Nephron (organoid): ENCODE data around the gene CUBN.
A peak's percentile ranks its signal among the peaks of the same experiment; 100 is the strongest.

Experiments
- H3K27ac Mint-ChIP-seq, 3 experiments: 2 replicates each; pipeline ENCODE4 v1.8.0; 2020; ENCODE audit warnings: mixed read lengths in 3 of 3, mild to moderate bottlenecking in 2 of 3, moderate library complexity in 1 of 3
- H3K27me3 Mint-ChIP-seq: 2 replicates; pipeline ENCODE4 v1.8.0; 2021; ENCODE audit warnings: low read depth, mild to moderate bottlenecking, moderate library complexity, mixed read lengths
- H3K36me3 Mint-ChIP-seq: 2 replicates; pipeline ENCODE4 v1.8.0; 2020; ENCODE audit warnings: low read depth, mixed read lengths
- H3K4me1 Mint-ChIP-seq: 2 replicates; pipeline ENCODE4 v1.8.0; 2020; ENCODE audit warnings: mixed read lengths
- H3K4me3 Mint-ChIP-seq, 3 experiments: 2 replicates each; pipeline ENCODE4 v1.8.0; 2020; ENCODE audit warnings: mild to moderate bottlenecking in 3 of 3, mixed read lengths in 3 of 3, moderate library complexity in 2 of 3
- H3K9me3 Mint-ChIP-seq: 2 replicates; pipeline ENCODE4 v1.8.0; 2020; ENCODE audit warnings: mixed read lengths
- CTCF ChIP-seq, 3 experiments: fragments of 200-600 bp; sonication (generic); IDR thresholded peaks; one replicate each; pipeline ENCODE4 v1.5.0; 2021; ENCODE audit warnings: antibody characterized with exemption in 3 of 3; ENCODE audit not compliant: unreplicated experiment in 3 of 3

The CUBN gene

GRCh38 chr10:17084258-17084657 lies 45.4 kb downstream of the CUBN start:
- no peaks in the 10 kb centered on the region for H3K9me3 Mint-ChIP-seq
- H3K27ac Mint-ChIP-seq, result peak overlapping the region in 1 of 3 experiments; percentile 36
- TF ChIP-seq CTCF (IDR thresholded peaks at IDR 0.05; ENCODE audit: unreplicated experiment in 3 of 3), result no peak
- peaks cover 4% of the 10 kb centered on the region for H3K4me1 Mint-ChIP-seq
- H3K4me3 Mint-ChIP-seq, result no peak overlapping the region
- no peaks in the 10 kb centered on the region for H3K27me3 Mint-ChIP-seq
- peaks cover 3% of the 10 kb centered on the region for H3K36me3 Mint-ChIP-seq

GRCh38 chr10:17081431-17081830 lies 48.2 kb downstream of the CUBN start:
- H3K4me1 Mint-ChIP-seq, result peaks cover 6% of the 10 kb centered on the region
- TF ChIP-seq CTCF (IDR thresholded peaks at IDR 0.05; ENCODE audit: unreplicated experiment in 3 of 3), result no peak
- H3K4me3 Mint-ChIP-seq, result no peak overlapping the region
- no peaks in the 10 kb centered on the region for H3K9me3 Mint-ChIP-seq
- H3K27ac Mint-ChIP-seq, result no peak overlapping the region
- no peaks in the 10 kb centered on the region for H3K27me3 Mint-ChIP-seq
- peaks cover 3% of the 10 kb centered on the region for H3K36me3 Mint-ChIP-seq

GRCh38 chr10:17077890-17078289 lies 51.7 kb downstream of the CUBN start:
- Mint-ChIP-seq H3K9me3 (no peaks in the 10 kb centered on the region), H3K36me3 (no peaks in the 10 kb centered on the region), H3K27ac (peak overlapping the region in 2 of 3 experiments; percentile 39 to 45), H3K27me3 (no peaks in the 10 kb centered on the region), H3K4me1 (peaks cover 13% of the 10 kb centered on the region), H3K4me3 (no peak overlapping the region)
- no peak for TF ChIP-seq CTCF (IDR thresholded peaks at IDR 0.05; ENCODE audit: unreplicated experiment in 3 of 3)

GRCh38 chr10:17077346-17077781 lies 52.2 kb downstream of the CUBN start:
- Mint-ChIP-seq H3K27ac (peak overlapping the region in 2 of 3 experiments; percentile 39 to 45), H3K4me3 (no peak overlapping the region), H3K27me3 (no peaks in the 10 kb centered on the region), H3K9me3 (no peaks in the 10 kb centered on the region), H3K4me1 (peaks cover 13% of the 10 kb centered on the region), H3K36me3 (no peaks in the 10 kb centered on the region)
- no peak for TF ChIP-seq CTCF (IDR thresholded peaks at IDR 0.05; ENCODE audit: unreplicated experiment in 3 of 3)

GRCh38 chr10:17076626-17077345 lies 52.8 kb downstream of the CUBN start:
- Mint-ChIP-seq H3K27ac (peak overlapping the region; percentile 45 to 78 (median 62)), H3K9me3 (no peaks in the 10 kb centered on the region), H3K4me1 (peaks cover 13% of the 10 kb centered on the region), H3K36me3 (no peaks in the 10 kb centered on the region), H3K27me3 (no peaks in the 10 kb centered on the region), H3K4me3 (no peak overlapping the region)
- no peak for TF ChIP-seq CTCF (IDR thresholded peaks at IDR 0.05; ENCODE audit: unreplicated experiment in 3 of 3)
